GM23338 (cell line): Measurements from ENCODE around the gene KLC1. TPM values are rescaled to one million over a fixed set of nuclear protein-coding genes. Genes with fewer than 3 reads are reported as not detected.

Source experiments
- ATAC-seq: fragments of 200-7000 bp; cut with Tn5 transposase; 3 replicates; pipeline ENCODE4 v1.9.1; 2020
- DNase-seq: peaks from one replicate; pipeline ENCODE4 v3.0.0-alpha.2; 2015; ENCODE audit warnings: low spot score
- H2AFZ ChIP-seq: fragments of 200-600 bp; sonication (generic); 2 replicates; pipeline ENCODE4 v1.8.0; 2016; ENCODE audit warnings: antibody characterized with exemption, mild to moderate bottlenecking, moderate library complexity
- H3F3A ChIP-seq: fragments of 200-600 bp; sonication (generic); replicated peaks from 2 replicates; pipeline ENCODE4 v1.8.0; 2017; ENCODE audit warnings: antibody characterized with exemption, mixed run types, low read depth
- H3K27ac ChIP-seq: fragments of 200-600 bp; sonication (generic); 2 replicates; pipeline ENCODE4 v1.6.1; 2016; ENCODE audit warnings: low read depth
- H3K27me3 ChIP-seq: fragments of 200-600 bp; sonication (generic); 2 replicates; pipeline ENCODE4 v1.8.0; 2016; ENCODE audit warnings: mild to moderate bottlenecking, mixed run types, moderate library complexity; ENCODE audit not compliant: insufficient read depth
- H3K36me3 ChIP-seq: fragments of 200-600 bp; sonication (generic); 2 replicates; pipeline ENCODE4 v1.8.0; 2016; ENCODE audit warnings: mild to moderate bottlenecking; ENCODE audit not compliant: insufficient read depth
- H3K4me1 ChIP-seq: fragments of 200-600 bp; sonication (generic); 2 replicates; pipeline ENCODE4 v1.8.0; 2016; ENCODE audit warnings: mild to moderate bottlenecking, moderate library complexity; ENCODE audit not compliant: insufficient read depth
- H3K4me2 ChIP-seq: fragments of 200-600 bp; sonication (generic); 2 replicates; pipeline ENCODE4 v1.7.1; 2017; ENCODE audit warnings: mixed run types
- H3K4me3 ChIP-seq: fragments of 200-600 bp; sonication (generic); 2 replicates; pipeline ENCODE4 v1.6.1; 2016; ENCODE audit warnings: mixed run types
- H3K79me2 ChIP-seq: fragments of 200-600 bp; sonication (generic); replicated peaks from 2 replicates; pipeline ENCODE4 v1.8.0; 2017; ENCODE audit warnings: mild to moderate bottlenecking; ENCODE audit not compliant: insufficient read depth
- H3K9me2 ChIP-seq: fragments of 200-600 bp; sonication (generic); 2 replicates; pipeline ENCODE4 v1.8.0; 2017; ENCODE audit not compliant: insufficient read depth
- H4K20me1 ChIP-seq: fragments of 200-600 bp; sonication (generic); replicated peaks from 2 replicates; pipeline ENCODE4 v1.8.0; 2017; ENCODE audit warnings: mild to moderate bottlenecking; ENCODE audit not compliant: insufficient read depth
- H3K27ac Mint-ChIP-seq: 2 replicates; pipeline ENCODE4 v1.8.0; 2020; ENCODE audit warnings: inconsistent platforms, mild to moderate bottlenecking, moderate library complexity, mixed read lengths
- H3K27me3 Mint-ChIP-seq: 3 replicates; pipeline ENCODE4 v1.8.0; 2022; ENCODE audit warnings: low read depth, mild to moderate bottlenecking, moderate library complexity, mixed read lengths, inconsistent platforms; ENCODE audit not compliant: insufficient read depth, poor library complexity
- H3K36me3 Mint-ChIP-seq: 3 replicates; pipeline ENCODE4 v1.8.0; 2021; ENCODE audit warnings: low read depth, mild to moderate bottlenecking, inconsistent platforms, moderate library complexity, mixed read lengths
- H3K4me1 Mint-ChIP-seq: 3 replicates; pipeline ENCODE4 v1.8.0; 2020; ENCODE audit warnings: mild to moderate bottlenecking, inconsistent platforms, mixed read lengths
- H3K4me3 Mint-ChIP-seq: 3 replicates; pipeline ENCODE4 v1.8.0; 2021; ENCODE audit warnings: moderate library complexity, mild to moderate bottlenecking, inconsistent platforms, mixed read lengths
- H3K9me3 Mint-ChIP-seq: 3 replicates; pipeline ENCODE4 v1.8.0; 2020; ENCODE audit warnings: moderate library complexity, mild to moderate bottlenecking, inconsistent platforms, mixed read lengths
- CREB1 ChIP-seq: fragments of 250-450 bp; sonication (Bioruptor Pico); IDR thresholded peaks from 2 replicates; pipeline ENCODE4 v1.5.0; 2020; ENCODE audit warnings: low read depth, mild to moderate bottlenecking, moderate library complexity
- EZH2 ChIP-seq: fragments of 200-600 bp; sonication (generic); IDR thresholded peaks from one replicate; pipeline ENCODE4 v1.8.0; 2017; ENCODE audit warnings: antibody characterized with exemption, mild to moderate bottlenecking, low read depth; ENCODE audit not compliant: unreplicated experiment
- EZH2phosphoT487 ChIP-seq: fragments of 200-600 bp; sonication (generic); IDR thresholded peaks from one replicate; pipeline ENCODE4 v1.8.1; 2018; ENCODE audit warnings: antibody characterized with exemption; ENCODE audit not compliant: unreplicated experiment
- JUNB ChIP-seq: IDR thresholded peaks from one replicate; pipeline ENCODE4 v1.6.1; 2016; ENCODE audit warnings: antibody characterized with exemption; ENCODE audit not compliant: unreplicated experiment
- NANOG ChIP-seq: IDR thresholded peaks from 2 replicates; pipeline ENCODE4 v1.6.1; 2016; ENCODE audit warnings: antibody characterized with exemption, borderline replicate concordance
- POLR2AphosphoS5 ChIP-seq: IDR thresholded peaks from 2 replicates; pipeline ENCODE4 v1.6.1; 2016; ENCODE audit warnings: antibody characterized with exemption, low read depth
- STAT1 ChIP-seq: IDR thresholded peaks from one replicate; pipeline ENCODE4 v1.6.1; 2016; ENCODE audit warnings: antibody characterized with exemption; ENCODE audit not compliant: unreplicated experiment
- ZNF114 ChIP-seq: fragments of 250-450 bp; sonication (Bioruptor Pico); IDR thresholded peaks from 2 replicates; pipeline ENCODE4 v1.5.0; 2020; ENCODE audit warnings: mild to moderate bottlenecking, moderate library complexity
- ZNF331 ChIP-seq: fragments of 250-450 bp; sonication (Bioruptor Pico); IDR thresholded peaks from 2 replicates; pipeline ENCODE4 v1.5.0; 2020; ENCODE audit warnings: low read depth, mild to moderate bottlenecking, moderate library complexity
- polyA plus RNA-seq: library from polyadenylated mRNA; unstranded; fragments of >200 nt; fragmentation: Nextera tagmentation; extraction: Ambion mirVana; gene quantifications from 2 replicates; pipeline ENCODE4 v1.2.1, GENCODE V29; 2016
- total RNA-seq: library from RNA; depleted of rRNA; stranded (reverse); fragments of >200 nt; shearing (Covaris generic); gene quantifications from 2 replicates; pipeline ENCODE4 v1.2.3, GENCODE V29; 2014
- TF ChIP-seq, protein P1 (sequence below): IDR thresholded peaks from 2 replicates; pipeline ENCODE4 v1.6.1; 2016; ENCODE audit warnings: antibody characterized with exemption
- TF ChIP-seq, protein P2 (sequence below): IDR thresholded peaks from one replicate; pipeline ENCODE4 v1.6.1; 2018; ENCODE audit warnings: antibody characterized with exemption; ENCODE audit not compliant: unreplicated experiment
- TF ChIP-seq, protein P3 (sequence below): fragments of 250-450 bp; sonication (Bioruptor Pico); IDR thresholded peaks from 2 replicates; pipeline ENCODE4 v1.5.0; 2020; ENCODE audit warnings: mild to moderate bottlenecking, moderate library complexity

KLC1 gene
- total and polyA plus RNA-seq, 2 experiments from 2014 or later, result 165 to 308 TPM

DNA sequence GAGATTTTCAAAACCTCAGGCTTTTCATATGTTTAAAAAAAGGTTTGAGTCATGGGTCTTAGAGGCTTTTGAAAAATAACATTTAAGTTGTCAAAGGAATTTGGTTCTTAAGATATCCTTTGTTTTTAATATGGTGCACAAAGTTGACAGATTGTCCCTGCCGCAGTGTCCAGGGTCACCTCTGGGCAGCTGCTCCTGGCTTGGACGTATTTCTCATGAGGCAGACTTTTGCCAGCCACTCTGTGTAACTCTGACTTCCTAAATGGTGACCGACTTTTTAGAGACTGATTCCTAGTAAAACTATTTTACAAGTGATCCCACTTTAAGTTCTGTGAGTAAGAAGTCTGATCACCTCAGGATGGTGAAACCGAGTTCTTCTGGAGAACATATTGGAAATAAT, 58.7 kb downstream of the KLC1 start:
- no peak for ATAC-seq
- peaks cover 29% of the 10 kb centered on the region for H4K20me1 ChIP-seq
- H3K27me3 ChIP-seq, result no peaks in the 10 kb centered on the region
- Mint-ChIP-seq H3K36me3 (peaks cover 49% of the 10 kb centered on the region), H3K9me3 (no peaks in the 10 kb centered on the region), H3K4me1 (peaks cover 3% of the 10 kb centered on the region; the same call in 2 of the 3 replicates), H3K4me3 (no peak overlapping the region), H3K27me3 (peaks cover 11% of the 10 kb centered on the region), H3K27ac (no peak overlapping the region)
- no peak overlapping the region for H2AFZ ChIP-seq
- H3K27ac ChIP-seq, result no peak overlapping the region
- no peak overlapping the region for H3K4me3 ChIP-seq
- H3K9me2 ChIP-seq, result no peaks in the 10 kb centered on the region
- H3F3A ChIP-seq, result peaks cover 4% of the 10 kb centered on the region; the same call in 1 of the 2 replicates
- H3K4me1 ChIP-seq, result no peaks in the 10 kb centered on the region
- H3K79me2 ChIP-seq, result peaks cover 37% of the 10 kb centered on the region
- H3K36me3 ChIP-seq, result peaks cover 39% of the 10 kb centered on the region
- no peak for TF ChIP-seq STAT1
- no peak overlapping the region for H3K4me2 ChIP-seq
- no peak for DNase-seq

DNA sequence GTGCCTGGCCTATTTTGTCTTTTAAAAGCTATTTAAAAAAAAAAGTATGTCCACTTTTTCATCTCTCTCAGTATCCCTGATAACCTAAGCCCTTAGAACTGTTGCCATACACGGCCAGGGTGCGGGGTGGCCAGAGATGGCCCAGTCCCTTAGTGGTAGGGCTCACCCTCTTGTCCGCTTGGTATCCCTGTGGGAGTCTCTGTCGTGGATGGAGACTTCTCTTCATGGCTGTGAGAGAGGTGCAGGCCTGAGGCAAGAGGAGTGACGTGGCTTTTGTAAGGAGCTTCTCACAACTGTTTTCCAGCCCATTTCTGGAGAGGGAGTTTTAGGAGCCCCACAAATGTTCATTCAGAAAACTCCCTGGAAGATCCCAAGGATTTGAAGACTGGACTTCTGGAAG, 59.4 kb downstream of the KLC1 start:
- Histone ChIP-seq H3K4me1 (no peaks in the 10 kb centered on the region), H3K79me2 (peaks cover 37% of the 10 kb centered on the region)
- H3K27ac Mint-ChIP-seq, result peak overlapping the region; percentile 44; the same call in 1 of the 2 replicates
- TF ChIP-seq ZNF331, result no peak
- TF ChIP-seq JUNB, result no peak
- TF ChIP-seq EZH2, result no peak
- TF ChIP-seq, protein P1, sequence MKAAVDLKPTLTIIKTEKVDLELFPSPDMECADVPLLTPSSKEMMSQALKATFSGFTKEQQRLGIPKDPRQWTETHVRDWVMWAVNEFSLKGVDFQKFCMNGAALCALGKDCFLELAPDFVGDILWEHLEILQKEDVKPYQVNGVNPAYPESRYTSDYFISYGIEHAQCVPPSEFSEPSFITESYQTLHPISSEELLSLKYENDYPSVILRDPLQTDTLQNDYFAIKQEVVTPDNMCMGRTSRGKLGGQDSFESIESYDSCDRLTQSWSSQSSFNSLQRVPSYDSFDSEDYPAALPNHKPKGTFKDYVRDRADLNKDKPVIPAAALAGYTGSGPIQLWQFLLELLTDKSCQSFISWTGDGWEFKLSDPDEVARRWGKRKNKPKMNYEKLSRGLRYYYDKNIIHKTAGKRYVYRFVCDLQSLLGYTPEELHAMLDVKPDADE, result no peak
- TF ChIP-seq, protein P2, sequence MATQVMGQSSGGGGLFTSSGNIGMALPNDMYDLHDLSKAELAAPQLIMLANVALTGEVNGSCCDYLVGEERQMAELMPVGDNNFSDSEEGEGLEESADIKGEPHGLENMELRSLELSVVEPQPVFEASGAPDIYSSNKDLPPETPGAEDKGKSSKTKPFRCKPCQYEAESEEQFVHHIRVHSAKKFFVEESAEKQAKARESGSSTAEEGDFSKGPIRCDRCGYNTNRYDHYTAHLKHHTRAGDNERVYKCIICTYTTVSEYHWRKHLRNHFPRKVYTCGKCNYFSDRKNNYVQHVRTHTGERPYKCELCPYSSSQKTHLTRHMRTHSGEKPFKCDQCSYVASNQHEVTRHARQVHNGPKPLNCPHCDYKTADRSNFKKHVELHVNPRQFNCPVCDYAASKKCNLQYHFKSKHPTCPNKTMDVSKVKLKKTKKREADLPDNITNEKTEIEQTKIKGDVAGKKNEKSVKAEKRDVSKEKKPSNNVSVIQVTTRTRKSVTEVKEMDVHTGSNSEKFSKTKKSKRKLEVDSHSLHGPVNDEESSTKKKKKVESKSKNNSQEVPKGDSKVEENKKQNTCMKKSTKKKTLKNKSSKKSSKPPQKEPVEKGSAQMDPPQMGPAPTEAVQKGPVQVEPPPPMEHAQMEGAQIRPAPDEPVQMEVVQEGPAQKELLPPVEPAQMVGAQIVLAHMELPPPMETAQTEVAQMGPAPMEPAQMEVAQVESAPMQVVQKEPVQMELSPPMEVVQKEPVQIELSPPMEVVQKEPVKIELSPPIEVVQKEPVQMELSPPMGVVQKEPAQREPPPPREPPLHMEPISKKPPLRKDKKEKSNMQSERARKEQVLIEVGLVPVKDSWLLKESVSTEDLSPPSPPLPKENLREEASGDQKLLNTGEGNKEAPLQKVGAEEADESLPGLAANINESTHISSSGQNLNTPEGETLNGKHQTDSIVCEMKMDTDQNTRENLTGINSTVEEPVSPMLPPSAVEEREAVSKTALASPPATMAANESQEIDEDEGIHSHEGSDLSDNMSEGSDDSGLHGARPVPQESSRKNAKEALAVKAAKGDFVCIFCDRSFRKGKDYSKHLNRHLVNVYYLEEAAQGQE, result no peak
- TF ChIP-seq, protein P3, sequence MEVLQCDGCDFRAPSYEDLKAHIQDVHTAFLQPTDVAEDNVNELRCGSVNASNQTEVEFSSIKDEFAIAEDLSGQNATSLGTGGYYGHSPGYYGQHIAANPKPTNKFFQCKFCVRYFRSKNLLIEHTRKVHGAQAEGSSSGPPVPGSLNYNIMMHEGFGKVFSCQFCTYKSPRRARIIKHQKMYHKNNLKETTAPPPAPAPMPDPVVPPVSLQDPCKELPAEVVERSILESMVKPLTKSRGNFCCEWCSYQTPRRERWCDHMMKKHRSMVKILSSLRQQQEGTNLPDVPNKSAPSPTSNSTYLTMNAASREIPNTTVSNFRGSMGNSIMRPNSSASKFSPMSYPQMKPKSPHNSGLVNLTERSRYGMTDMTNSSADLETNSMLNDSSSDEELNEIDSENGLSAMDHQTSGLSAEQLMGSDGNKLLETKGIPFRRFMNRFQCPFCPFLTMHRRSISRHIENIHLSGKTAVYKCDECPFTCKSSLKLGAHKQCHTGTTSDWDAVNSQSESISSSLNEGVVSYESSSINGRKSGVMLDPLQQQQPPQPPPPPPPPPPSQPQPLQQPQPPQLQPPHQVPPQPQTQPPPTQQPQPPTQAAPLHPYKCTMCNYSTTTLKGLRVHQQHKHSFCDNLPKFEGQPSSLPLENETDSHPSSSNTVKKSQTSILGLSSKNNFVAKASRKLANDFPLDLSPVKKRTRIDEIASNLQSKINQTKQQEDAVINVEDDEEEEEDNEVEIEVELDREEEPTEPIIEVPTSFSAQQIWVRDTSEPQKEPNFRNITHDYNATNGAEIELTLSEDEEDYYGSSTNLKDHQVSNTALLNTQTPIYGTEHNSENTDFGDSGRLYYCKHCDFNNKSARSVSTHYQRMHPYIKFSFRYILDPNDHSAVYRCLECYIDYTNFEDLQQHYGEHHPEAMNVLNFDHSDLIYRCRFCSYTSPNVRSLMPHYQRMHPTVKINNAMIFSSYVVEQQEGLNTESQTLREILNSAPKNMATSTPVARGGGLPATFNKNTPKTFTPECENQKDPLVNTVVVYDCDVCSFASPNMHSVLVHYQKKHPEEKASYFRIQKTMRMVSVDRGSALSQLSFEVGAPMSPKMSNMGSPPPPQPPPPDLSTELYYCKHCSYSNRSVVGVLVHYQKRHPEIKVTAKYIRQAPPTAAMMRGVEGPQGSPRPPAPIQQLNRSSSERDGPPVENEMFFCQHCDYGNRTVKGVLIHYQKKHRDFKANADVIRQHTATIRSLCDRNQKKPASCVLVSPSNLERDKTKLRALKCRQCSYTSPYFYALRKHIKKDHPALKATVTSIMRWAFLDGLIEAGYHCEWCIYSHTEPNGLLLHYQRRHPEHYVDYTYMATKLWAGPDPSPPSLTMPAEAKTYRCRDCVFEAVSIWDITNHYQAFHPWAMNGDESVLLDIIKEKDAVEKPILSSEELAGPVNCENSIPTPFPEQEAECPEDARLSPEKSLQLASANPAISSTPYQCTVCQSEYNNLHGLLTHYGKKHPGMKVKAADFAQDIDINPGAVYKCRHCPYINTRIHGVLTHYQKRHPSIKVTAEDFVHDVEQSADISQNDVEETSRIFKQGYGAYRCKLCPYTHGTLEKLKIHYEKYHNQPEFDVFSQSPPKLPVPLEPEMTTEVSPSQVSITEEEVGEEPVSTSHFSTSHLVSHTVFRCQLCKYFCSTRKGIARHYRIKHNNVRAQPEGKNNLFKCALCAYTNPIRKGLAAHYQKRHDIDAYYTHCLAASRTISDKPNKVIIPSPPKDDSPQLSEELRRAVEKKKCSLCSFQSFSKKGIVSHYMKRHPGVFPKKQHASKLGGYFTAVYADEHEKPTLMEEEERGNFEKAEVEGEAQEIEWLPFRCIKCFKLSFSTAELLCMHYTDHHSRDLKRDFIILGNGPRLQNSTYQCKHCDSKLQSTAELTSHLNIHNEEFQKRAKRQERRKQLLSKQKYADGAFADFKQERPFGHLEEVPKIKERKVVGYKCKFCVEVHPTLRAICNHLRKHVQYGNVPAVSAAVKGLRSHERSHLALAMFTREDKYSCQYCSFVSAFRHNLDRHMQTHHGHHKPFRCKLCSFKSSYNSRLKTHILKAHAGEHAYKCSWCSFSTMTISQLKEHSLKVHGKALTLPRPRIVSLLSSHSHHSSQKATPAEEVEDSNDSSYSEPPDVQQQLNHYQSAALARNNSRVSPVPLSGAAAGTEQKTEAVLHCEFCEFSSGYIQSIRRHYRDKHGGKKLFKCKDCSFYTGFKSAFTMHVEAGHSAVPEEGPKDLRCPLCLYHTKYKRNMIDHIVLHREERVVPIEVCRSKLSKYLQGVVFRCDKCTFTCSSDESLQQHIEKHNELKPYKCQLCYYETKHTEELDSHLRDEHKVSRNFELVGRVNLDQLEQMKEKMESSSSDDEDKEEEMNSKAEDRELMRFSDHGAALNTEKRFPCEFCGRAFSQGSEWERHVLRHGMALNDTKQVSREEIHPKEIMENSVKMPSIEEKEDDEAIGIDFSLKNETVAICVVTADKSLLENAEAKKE (CRISPR knock-in tag), result no peak
- TF ChIP-seq CREB1, result no peak
- no peak for TF ChIP-seq POLR2AphosphoS5
- no peak for TF ChIP-seq ZNF114 (CRISPR knock-in tag)
- TF ChIP-seq NANOG, result no peak
- TF ChIP-seq EZH2phosphoT487, result no peak

More for the DNA sequence above, 59.4 kb downstream of the KLC1 start:
- DNase-seq (no peak), ATAC-seq (no peak)
- H2AFZ ChIP-seq, result no peak overlapping the region
- H3K4me3 ChIP-seq, result no peak overlapping the region
- no peaks in the 10 kb centered on the region for H3K27me3 ChIP-seq
- H3K27ac ChIP-seq, result no peak overlapping the region
- peaks cover 5% of the 10 kb centered on the region for H3K27me3 Mint-ChIP-seq
- no peaks in the 10 kb centered on the region for H3K9me2 ChIP-seq
- H4K20me1 ChIP-seq, result peaks cover 24% of the 10 kb centered on the region
- peaks cover 32% of the 10 kb centered on the region for H3K36me3 ChIP-seq
- peaks cover 6% of the 10 kb centered on the region; the same call in 1 of the 2 replicates for H3F3A ChIP-seq
- peaks cover 3% of the 10 kb centered on the region; the same call in 2 of the 3 replicates for H3K4me1 Mint-ChIP-seq
- H3K36me3 Mint-ChIP-seq, result peaks cover 44% of the 10 kb centered on the region
- H3K9me3 Mint-ChIP-seq, result no peaks in the 10 kb centered on the region
- no peak overlapping the region for H3K4me2 ChIP-seq
- H3K4me3 Mint-ChIP-seq, result no peak overlapping the region
